GM18858 (cell line): ENCODE data around the gene TCF20.

Experiments used
- ATAC-seq: cut with Tn5 transposase; IDR thresholded peaks from one replicate; pipeline ENCODE4 v1.9.1; 2021; ENCODE audit not compliant: unreplicated experiment

TCF20 gene

GRCh38 chr22:42300259-42301076, 30.0 kb upstream of the TCF20 start:
- ATAC-seq, result no peak

- no peak for ATAC-seq
Measured at GRCh38 chr22:42299586-42300258, 29.3 kb upstream of the TCF20 start.

- no peak for ATAC-seq
Measured at GRCh38 chr22:42298746-42299145, 28.3 kb upstream of the TCF20 start.

- ATAC-seq, result no peak
Measured at GRCh38 chr22:42297778-42298177, 27.3 kb upstream of the TCF20 start.

DNA sequence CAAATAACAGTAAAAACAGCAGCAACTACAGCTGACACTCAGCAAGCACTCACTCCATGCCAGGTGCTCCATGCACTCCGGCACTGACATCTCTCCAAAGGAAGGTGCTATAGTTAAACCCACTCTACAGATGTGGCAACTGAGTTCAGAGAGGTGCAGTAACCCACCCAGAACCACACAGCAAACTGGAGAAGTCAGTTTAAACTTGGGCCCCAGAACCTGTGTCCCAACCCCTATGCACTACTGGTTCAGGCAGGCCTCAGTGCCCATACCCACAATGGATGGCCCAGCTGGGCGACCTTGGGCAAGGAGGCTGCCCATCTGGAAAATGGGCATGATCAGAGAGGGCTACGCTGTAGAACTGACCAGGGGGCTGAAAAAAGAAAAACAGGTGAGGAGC, 26.4 kb upstream of the TCF20 start:
- ATAC-seq, result no peak

DNA sequence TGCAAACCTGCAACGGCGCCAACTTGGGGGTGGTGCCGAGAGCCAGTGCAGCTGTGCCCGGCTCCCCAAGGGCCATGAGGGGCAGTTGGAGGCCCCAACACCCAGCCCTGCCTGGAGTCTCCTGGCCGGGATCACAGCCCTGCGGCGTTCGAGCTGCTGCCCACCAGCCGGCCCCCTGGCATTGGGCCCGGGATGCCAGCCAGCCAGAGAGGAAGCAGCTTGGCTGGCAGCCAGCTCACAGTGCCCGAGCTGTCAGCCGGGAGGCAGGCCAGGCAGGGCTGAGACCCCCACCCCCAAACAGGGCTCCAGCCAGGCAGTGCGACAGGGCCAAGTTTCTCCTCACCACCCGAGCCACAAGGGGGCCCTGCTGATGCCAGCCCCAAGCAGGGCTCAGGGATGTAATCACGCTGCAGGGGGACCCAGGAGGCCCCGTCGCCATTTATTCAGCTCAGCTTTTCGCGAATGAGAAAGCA, 26.0 kb upstream of the TCF20 start:
- no peak for ATAC-seq

DNA sequence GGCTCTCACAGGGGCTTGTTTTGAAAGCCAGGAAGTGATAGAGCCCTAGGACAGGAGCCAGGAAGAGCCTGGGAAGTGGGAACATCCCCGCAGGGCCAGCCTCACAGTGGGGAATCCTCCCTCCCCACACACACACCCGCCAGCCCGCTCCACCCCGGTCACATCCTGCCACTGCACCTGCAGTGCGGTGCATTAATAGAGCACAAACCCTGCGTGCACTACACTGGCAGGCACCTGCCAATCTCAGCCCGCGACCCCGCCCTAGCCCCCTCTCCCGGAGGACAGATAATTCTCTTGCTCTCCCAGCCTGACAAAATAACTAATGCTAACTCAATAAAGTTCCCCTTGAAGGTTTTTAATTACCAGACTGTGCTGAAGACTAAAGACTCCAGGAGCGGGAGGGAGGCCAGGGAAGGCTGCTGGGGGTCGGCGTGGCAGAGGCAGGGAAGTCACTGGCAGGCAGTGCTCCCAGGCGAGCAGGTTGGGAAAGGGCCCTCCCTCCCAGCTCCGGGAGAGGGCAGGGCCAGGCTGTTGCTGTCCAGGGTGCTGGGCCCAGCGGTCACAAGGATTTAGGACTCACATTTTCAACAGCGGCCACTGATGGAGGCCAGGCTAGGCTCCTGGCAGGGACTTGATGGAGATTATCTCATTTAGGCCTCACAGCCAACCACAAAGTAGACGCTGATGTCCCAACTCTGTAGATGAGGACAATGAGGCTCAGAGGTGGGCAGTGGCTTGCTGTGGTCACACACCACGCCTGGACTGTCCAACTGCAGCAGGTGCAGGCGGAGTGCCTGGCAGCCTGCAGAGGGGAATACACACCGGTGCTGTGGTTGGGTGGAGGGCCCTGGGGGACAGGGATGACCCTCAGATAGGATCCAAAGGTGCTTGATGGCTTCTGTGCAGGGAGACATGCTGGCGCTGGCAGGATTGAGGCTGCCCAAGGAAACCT, 23.9 kb upstream of the TCF20 start:
- no peak for ATAC-seq

- ATAC-seq, result no peak
Measured at GRCh38 chr22:42292732-42293520, 22.5 kb upstream of the TCF20 start.

- ATAC-seq, result no peak
Measured at GRCh38 chr22:42291287-42291686, 20.8 kb upstream of the TCF20 start.

DNA sequence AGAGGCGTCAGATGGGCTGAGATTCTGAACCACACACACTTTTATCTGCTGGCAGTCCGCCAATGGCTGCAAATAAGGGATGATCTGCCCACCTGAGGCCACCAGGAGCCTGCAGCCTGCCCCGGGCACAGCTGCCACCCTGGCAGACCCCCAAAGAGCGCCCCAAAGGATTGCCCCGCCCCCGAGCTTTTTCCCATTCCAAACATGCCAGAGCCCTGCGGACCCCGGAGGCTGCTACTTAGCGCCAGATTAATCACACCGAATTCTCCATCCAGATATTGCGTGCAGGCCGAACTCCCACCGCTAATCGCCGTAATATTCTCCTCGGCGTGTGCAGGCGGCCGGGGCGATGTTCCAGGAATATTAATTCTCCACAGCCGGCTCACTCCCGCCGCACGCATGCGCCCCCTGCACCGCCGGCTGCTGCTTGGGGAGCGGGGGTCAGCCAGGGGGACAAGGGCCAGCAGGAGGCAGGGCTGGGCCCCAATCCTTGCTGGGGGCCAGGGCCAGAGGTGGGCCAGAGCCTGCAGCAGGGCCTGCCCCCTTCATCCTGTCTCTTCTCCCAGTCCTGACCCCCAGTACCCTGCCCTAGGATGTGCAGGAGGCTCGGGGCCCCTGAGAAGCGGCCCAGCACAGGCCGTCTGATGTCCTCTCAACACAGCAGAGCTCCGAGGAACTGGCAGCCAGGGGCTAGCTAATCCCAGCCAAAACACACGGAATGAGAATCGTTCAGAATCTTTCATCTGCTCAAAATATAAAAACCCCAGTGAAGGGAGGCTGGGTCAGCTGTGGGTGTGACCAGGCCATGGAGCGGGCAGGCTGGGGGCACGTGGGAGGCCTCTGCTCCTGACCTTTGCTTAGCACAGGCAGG, 19.5 kb upstream of the TCF20 start:
- ATAC-seq, result no peak

- no peak for ATAC-seq
Measured at GRCh38 chr22:42288791-42289190, 18.3 kb upstream of the TCF20 start.

DNA sequence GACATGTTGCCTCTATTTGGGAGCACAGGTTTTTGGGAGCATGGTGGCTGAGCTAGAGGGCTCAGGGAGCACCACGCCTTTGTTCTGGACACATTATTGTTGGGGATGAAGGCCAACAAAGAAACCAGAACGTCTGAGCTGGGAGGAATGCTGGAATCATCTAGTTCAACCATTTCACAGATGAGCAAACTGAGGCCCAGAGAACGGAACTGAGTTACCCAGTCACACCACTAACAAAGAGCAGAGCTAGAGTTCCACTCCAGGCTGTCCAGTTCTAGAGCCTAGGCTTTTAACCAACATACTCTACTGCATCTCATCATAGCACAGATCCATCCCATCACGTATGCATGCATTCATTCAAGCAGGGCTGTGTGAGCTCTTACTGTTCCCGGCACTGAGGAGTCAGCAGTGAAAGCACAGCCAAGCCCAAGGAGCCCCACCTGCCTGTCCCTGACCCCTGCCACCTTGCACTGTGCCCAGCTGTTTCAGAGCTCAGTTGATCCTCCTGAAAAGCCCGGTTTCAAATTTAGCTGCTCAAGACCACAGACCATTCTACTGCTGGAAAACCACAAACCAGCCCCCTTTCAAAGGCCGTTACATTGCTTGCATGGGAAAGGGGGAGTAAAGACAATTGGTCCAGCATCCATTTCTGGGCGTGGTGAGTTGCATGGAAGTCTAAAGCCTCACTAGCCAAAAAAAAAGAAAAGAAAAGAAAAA, 16.9 kb upstream of the TCF20 start:
- ATAC-seq, result no peak

DNA sequence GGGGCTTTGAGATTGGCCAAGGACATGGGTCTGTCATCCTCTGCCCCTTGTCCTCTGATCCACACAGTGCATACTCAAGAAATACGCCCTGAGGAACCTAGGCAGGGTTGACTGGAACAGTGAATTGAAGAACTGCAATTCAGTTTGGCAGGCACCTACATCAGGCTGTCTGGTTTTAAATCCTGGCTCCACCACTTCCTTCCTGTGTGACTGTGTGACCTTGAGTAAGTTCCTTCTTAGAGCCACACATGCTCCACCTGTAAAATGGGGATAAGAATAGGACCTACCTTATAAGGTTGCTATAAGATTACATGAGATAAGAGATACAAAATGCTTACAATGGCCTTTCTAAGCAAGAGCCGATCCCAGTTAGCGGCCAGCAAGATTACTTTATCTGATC, 15.8 kb upstream of the TCF20 start:
- no peak for ATAC-seq

- ATAC-seq, result no peak
Measured at GRCh38 chr22:42285604-42286003, 15.2 kb upstream of the TCF20 start.

DNA sequence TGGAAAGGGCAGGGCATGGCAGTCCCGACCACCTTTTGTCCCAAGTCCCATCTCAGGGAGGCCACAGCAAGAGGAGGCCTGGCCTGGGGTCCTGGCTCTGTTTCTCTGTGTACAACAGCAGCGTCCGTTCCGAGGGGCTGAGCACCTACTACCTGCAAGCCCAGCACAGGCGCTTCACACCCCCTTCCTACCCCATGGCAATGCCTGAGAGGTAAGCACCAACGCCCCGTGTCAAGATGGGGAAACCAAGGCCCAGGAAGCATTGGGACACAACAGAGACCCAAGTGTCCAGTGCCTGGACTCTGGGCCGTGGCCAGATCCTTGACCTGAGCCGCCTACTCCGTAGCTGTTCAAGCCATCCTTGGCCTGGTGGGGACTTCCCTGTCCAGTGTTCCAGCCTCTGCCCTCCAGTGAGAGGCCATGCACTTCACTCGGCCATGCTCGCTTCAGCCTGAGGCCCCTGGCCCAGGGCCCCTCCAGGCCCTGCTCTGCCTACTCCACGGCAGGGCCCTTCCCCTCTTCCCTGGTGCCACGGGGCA, 14.3 kb upstream of the TCF20 start:
- ATAC-seq, result no peak

- ATAC-seq, result no peak
Measured at GRCh38 chr22:42284202-42284591, 13.7 kb upstream of the TCF20 start.

DNA sequence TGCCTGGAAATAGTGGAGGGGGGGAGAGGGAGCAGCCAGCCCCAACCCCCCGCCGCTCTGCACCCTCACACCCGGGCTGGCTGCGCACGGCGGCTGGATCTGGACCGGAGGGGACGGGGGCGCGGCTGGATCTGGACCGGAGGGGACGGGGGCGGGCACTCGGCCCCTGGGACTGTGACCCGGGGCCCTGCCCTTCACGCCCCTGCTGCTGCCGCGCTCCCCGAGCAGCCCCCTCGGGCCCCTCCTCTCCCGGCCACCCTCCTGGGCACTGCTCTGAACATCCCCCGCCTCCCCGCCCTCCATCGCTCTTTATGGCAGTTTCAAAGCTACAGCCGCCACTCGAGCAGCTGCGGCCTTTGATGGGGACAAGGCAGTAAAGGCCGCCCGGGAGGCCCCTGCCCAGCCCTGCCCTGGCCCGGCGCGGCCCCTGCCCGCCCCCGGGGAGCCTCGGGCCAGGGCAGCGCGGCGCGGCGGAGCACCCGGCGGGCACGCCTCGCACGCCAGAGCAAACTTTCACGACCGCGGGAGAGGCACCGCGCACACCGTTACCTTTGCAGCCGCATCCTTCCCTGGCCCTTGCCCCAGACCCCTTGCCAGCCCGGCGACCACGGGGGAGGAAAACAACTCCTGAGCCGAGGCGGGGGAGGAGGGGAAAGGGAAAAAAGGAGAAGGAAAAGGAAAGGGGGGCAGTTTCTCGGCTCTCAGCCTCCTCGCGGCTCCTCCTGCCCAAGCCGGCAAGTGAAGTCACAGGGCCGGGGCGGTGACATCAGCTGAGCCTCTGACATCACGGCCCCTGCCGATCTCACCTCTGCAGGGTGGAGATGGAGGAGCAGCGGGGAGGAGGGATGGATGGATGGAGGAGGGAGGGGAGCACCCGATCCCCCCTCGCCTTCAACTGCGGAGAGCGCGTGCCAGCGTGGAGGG, 13.1 kb upstream of the TCF20 start:
- ATAC-seq, result no peak

DNA sequence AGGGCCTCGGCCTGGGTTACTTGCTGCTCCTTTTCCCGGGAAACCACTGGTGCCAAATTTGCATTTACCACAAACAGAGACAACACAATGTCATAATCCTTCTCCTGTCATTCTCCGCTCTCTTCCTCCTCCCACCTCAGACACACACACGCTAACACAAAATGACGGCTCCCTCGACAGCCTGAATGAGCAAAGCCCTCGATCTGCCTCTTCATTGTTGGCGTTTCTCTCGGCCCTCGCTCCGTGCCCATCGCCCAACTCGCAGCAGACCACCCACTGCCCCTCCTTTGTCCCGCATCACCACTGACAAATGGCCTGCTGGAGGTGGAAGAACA, 12.5 kb upstream of the TCF20 start:
- ATAC-seq, result no peak
